Right cardiac atrium (tissue), 5 donors: ENCODE results near the gene TUBGCP2. TPM values are rescaled to one million over a fixed set of nuclear protein-coding genes. Genes with fewer than 3 reads are reported as not detected.

Source experiments
- ATAC-seq, 2 donors: fragments of 200-7000 bp; cut with Tn5 transposase; one replicate each; pipeline versions ENCODE4 v1.8.0 to v1.9.1; 2020; ENCODE audit warnings: moderate library complexity in 2 of 2, mild to moderate bottlenecking in 1 of 2
- DNase-seq, 3 donors: peaks; one replicate each; pipeline ENCODE4 v3.0.0-alpha.2; 2020
- H3K27ac ChIP-seq: one replicate; pipeline ENCODE4 v1.5.1; 2013; ENCODE audit warnings: mild to moderate bottlenecking, low read length, control low read depth, moderate library complexity
- H3K27me3 ChIP-seq: one replicate; pipeline ENCODE4 v1.6.1; 2013; ENCODE audit not compliant: control insufficient read depth, insufficient read depth
- H3K4me1 ChIP-seq: one replicate; pipeline ENCODE4 v1.6.1; 2013; ENCODE audit warnings: low read length; ENCODE audit not compliant: control insufficient read depth, insufficient read depth
- H3K4me3 ChIP-seq: one replicate; pipeline ENCODE4 v1.5.1; 2013; ENCODE audit warnings: low read length, control low read depth
- H3K9me3 ChIP-seq: one replicate; pipeline ENCODE4 v1.6.1; 2013; ENCODE audit warnings: low read length; ENCODE audit not compliant: control insufficient read depth
- WGBS: extraction: QIAGEN DNeasy Blood & Tissue Kit; methylation state at CpG from one replicate; pipeline ENCODE4 v1.1.7; 2013; 5-methylcytosine and 5-hydroxymethylcytosine counted together
- intact Hi-C, 4 donors: fragments of 100-400 bp; cut with DNase I; formaldehyde crosslinking; loops; one replicate each; pipeline versions ENCODE4 v1.11.0 to v1.14.0; 2022 to 2023
- polyA plus RNA-seq: library from polyadenylated mRNA; stranded (reverse); fragments of 200-250 nt; gene quantifications from one replicate; pipeline ENCODE4 v1.2.3, GENCODE V29; 2013
- total RNA-seq, 4 donors: library from RNA; stranded (reverse); fragmentation: NEBNext Ultra II Directional; extraction: Animal tissue kit (Norgen Biotek cat#: 25700); gene quantifications; one replicate each; pipeline ENCODE4 v1.2.1, GENCODE V29; 2021
- donor health status: healthy with polysubstance abuse.
- donor health status: DM: no; HTN: yes; CAD: no.
- donor health status: DM: no; HTN: no; CAD: no.
- donor health status: DM: no; HTN: yes; CAD: no; lungs with severe emphysema.
- donor health status: DM: yes; HTN: yes; CAD: no.

The TUBGCP2 gene
- total and polyA plus RNA-seq, 5 donors, result 23.0 to 45.9 (median 37.2) TPM

DNA sequence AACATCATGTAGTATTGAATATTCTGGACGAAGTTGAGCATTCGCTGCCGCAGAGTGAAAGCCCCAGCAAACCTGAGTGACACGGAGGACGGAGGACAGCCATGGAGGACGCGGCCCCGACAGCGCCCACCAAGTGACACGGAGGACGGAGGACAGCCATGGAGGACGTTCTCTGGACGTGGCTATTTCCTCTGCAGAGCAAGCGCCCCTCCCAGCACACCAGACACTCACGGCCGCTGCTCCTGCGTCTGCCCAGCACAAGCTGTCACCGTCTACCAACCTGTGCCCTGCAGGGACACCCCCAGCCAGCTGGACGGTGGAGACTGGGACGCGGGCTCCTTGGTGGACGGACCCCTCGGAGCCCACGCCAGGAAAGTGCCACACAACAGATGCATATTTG lies 24.7 kb downstream of the TUBGCP2 start:
- intact Hi-C loops, result no loop called here
- ATAC-seq (no peak), DNase-seq (peak in 1 of 3 donors; percentile 50)
- no peak overlapping the region for H3K4me3 ChIP-seq
- no peak overlapping the region for H3K27ac ChIP-seq
- no peaks in the 10 kb centered on the region for H3K9me3 ChIP-seq
- H3K27me3 ChIP-seq, result no peaks in the 10 kb centered on the region
- 95% methylated on average over 24 of the region's 24 CpGs for WGBS
- H3K4me1 ChIP-seq, result no peaks in the 10 kb centered on the region

DNA sequence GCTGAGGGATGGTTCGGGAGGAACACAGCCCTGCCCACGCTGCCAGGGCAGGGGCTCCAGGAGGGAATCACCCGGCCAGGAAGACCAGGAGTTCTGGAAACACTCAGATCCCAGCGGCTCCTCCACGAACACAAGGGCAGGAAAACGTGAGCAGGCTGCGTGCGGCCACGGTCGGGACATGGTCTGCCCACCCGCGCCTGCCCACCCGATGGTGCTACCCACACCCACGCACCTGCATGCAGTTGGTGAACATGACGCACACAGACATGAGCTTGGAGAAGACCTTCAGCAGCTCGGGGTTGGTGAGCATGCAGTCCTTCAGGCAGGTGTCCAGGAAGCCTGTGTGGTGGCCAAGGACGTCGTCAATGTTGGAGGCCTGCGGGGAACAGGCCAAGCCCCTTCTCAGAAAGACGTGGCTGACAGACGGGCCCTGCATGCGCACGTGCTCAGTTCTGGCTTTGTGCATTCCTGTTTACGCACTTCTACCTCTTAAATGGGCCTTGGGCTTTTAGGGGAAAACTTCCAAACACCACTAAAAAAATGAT lies 25.8 kb downstream of the TUBGCP2 start:
- no peaks in the 10 kb centered on the region for H3K4me1 ChIP-seq
- no peaks in the 10 kb centered on the region for H3K9me3 ChIP-seq
- WGBS, result 92% methylated on average over 24 of the region's 24 CpGs
- DNase-seq, result peak in 1 of 3 donors; percentile 35
- intact Hi-C loops, result no loop called here
- H3K4me3 ChIP-seq, result no peak overlapping the region
- no peak overlapping the region for H3K27ac ChIP-seq
- no peaks in the 10 kb centered on the region for H3K27me3 ChIP-seq
- ATAC-seq, result no peak

DNA sequence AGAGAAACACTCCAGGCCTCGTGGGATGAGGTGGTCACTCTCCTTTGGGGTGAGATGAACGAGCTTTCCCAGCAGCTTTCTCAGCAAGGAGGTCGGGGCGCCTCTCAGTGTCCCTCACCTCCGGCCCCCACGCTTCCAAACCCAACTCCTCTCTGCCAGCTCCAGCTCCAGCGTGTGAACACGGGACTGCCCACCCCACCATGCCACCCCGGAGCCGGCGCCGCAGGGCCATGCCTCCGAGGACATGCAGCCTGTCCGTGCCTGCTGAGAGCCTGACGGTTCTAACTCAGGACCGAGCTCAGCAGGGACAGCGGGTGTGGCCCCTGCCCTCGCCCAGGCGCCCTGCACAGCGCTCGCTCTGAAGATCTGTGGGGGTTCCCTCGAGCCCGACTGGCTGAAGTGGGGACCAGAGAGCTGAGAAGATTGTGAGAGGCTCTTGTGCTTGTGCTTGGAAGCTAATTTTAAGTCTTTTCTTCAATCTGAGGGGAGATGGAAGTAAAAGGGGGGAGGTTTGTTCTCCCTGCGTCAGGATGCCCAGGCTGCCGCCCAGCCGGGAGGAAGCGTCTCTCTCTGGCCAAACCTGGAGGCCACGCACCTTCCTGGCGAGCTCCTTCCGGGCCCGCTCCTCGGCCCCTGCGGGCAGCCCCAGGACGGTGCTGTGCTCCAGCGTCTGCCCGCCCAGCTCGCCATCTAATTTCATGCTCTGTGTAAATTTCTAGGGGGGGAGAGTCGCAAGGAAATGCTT lies 26.9 kb downstream of the TUBGCP2 start:
- WGBS, result 92% methylated on average over 38 of the region's 38 CpGs
- ATAC-seq (no peak), DNase-seq (peak in 1 of 3 donors; percentile 40)
- Histone ChIP-seq H3K4me3 (no peak overlapping the region), H3K9me3 (no peaks in the 10 kb centered on the region), H3K27ac (no peak overlapping the region), H3K27me3 (no peaks in the 10 kb centered on the region), H3K4me1 (no peaks in the 10 kb centered on the region)
- intact Hi-C loops, result no loop called here

DNA sequence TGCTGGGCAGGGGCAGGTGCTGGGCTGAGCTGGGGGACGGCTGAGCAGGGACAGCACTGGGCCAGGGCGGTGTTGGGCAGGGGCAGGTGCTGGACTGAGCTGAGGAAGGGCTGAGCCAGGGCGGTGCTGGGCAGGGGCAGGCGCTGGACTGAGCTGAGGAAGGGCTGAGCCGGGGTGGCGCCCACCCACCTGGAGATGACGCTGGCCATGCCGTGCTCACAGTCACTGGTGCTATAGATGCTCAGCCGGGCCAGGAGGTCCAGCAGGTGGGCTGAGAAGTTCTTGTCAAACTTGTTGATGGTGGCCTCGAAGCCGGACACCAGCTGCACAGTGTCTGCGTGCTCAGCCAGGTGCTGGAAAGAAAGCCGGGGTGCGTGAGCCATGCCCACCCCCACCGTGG lies 27.6 kb downstream of the TUBGCP2 start:
- H3K27ac ChIP-seq, result no peak overlapping the region
- ATAC-seq (no peak), DNase-seq (no peak)
- 95% methylated on average over 15 of the region's 15 CpGs for WGBS
- H3K27me3 ChIP-seq, result no peaks in the 10 kb centered on the region
- no peaks in the 10 kb centered on the region for H3K4me1 ChIP-seq
- intact Hi-C loops, result no loop called here
- H3K4me3 ChIP-seq, result no peak overlapping the region
- H3K9me3 ChIP-seq, result no peaks in the 10 kb centered on the region

DNA sequence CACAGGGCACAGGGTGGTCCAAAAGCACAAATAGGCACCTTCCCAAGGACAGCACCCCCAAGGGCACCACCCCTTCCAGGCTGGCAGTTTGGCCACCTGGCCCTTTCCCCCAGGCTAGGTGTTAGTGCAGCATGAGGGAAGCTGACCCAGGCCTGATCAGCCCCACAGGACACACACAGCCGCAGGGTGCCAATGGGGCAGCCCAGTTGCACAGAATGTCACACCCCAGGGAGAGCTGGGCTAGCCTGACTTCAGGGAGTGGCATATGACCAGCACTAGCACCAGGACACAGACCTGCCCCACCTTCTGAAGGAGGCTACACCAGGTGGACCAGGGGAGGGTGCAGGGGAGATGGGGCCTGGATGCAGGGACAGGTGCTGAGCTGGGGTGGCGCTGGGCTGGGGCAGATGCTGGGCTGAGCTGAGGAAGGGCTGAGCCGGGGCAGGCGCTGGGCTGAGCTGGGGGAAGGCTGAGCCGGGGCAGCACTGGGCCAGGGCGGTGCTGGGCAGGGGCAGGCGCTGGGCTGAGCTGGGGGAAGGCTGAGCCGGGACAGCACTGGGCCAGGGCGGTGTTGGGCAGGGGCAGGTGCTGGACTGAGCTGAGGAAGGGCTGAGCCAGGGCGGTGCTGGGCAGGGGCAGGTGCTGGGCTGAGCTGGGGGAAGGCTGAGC lies 28.1 kb downstream of the TUBGCP2 start:
- Histone ChIP-seq H3K4me1 (no peaks in the 10 kb centered on the region), H3K9me3 (no peaks in the 10 kb centered on the region), H3K27me3 (no peaks in the 10 kb centered on the region), H3K4me3 (no peak overlapping the region), H3K27ac (no peak overlapping the region)
- DNase-seq (peak in 1 of 3 donors; percentile 54), ATAC-seq (no peak)
- 96% methylated on average over 10 of the region's 10 CpGs for WGBS
- intact Hi-C loops, result no loop called here

DNA sequence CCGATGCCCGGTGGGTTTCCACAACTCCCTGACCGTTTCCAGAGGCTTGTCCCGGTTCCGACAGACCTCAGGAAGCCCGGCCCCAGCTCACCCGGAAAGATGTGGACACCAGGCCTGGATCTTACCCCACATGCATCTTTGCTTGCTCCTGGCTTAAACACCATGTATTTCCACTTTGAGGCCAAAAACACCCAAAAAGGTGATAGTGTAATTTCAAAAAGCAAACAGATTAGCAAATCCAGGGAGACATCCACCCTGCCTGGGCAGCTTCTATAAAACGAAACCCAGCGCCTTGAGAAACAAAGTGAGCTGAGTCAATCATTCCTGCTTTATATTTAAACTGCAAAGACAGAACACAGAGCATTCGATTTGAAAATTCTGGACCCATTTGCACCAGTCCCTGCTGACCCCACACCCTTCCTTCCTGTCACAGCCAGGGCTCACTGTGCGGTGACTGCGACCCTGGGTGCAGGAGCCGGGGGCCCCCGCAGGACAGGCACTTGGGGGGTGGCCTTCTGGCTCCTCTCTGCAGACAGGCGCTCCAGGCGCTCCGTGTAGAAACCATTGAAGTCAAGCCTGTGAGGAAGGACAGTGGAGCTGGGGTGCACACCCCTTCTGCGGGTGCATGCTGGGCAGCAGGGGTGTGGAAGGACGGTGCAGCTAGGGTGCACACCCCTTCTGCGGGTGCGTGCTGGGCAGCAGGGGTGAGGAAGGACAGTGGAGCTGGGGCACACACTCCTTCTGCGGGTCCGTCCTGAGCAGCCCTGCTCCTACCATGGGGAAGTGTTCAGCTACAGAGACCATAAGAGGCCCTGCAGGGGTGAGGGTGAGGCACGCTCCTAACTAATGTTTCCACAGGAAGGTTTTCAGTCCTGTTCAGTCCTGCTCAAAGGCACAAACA lies 29.1 kb downstream of the TUBGCP2 start:
- Histone ChIP-seq H3K4me1 (no peaks in the 10 kb centered on the region), H3K4me3 (no peak overlapping the region), H3K9me3 (no peaks in the 10 kb centered on the region), H3K27me3 (no peaks in the 10 kb centered on the region), H3K27ac (no peak overlapping the region)
- intact Hi-C loops, result no loop called here
- DNase-seq (peak in 1 of 3 donors; percentile 47), ATAC-seq (no peak)
- 78% methylated on average over 24 of the region's 24 CpGs for WGBS

DNA sequence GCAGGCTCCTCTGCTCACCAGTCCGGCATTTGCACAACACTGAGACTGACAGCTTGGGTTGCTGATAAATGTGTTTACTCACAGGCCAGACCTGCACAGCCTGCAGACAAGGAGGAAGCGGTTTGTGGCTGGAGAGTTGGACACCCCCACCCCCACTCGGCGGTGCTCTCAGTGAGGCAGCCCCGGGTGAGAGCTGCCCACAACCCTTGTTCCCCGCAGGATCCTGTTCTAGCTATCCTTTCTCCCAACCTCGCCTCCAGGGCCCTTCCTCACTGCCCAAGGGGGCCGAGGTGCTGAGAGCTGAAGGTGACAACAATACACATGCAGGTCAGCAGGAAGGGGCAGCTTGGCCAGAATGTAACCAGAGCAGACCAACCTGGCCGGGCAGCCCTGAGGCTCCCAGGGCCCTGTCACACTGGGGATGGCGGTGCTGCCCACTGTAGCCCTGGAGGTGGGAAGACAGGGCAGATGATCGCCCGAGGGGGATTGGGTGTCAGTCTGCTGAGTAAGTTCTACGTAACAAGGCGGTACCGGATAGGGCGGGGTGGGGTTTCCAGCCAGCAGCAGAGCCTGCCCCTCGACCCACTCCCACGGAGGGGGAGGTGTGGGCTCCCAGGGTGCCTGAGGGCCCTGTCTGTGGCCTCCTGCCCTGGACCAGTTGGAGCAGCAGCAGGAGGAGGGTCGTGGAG lies 30.0 kb downstream of the TUBGCP2 start:
- no peak overlapping the region for H3K27ac ChIP-seq
- peak in 2 of 3 donors; percentile 74 to 80 for DNase-seq
- H3K27me3 ChIP-seq, result no peaks in the 10 kb centered on the region
- peak; percentile 10 to 22 for ATAC-seq
- H3K4me1 ChIP-seq, result no peaks in the 10 kb centered on the region
- H3K9me3 ChIP-seq, result no peaks in the 10 kb centered on the region
- WGBS, result 65% methylated on average over 19 of the region's 19 CpGs
- no peak overlapping the region for H3K4me3 ChIP-seq
- intact Hi-C loops, result no loop called here

DNA sequence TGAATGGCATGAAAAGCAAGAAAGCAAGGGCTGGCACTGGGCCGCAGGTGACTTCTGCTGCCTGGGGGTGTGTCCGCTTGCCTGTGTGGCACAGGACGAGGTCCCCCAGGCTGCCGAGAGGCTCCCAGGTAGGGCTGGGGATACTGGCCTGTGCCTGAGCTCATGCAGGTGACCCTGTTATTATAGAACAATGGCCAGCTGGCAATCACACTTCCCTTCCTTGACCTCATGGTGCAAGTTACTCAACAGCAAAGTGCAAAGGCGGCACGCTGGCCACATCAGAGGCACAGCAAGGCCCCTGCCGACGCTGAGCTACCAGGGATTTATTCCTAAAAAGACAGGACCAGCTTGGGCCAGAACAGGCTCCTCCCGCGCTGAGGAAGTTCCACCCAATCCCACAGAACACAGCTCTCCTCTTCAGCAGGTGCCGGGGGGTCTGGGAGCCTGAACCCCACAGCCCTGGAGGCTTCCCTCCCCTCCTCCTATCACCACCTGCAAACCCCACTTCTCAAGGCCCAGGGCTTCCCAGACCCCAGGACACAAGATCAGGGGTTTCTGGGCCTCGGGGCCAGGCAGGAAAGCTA lies 30.6 kb downstream of the TUBGCP2 start:
- Histone ChIP-seq H3K4me1 (no peaks in the 10 kb centered on the region), H3K9me3 (no peaks in the 10 kb centered on the region), H3K4me3 (no peak overlapping the region), H3K27ac (no peak overlapping the region), H3K27me3 (no peaks in the 10 kb centered on the region)
- WGBS, result 71% methylated on average over 12 of the region's 12 CpGs
- no peak for ATAC-seq
- intact Hi-C loops, result no loop called here
- DNase-seq, result peak in 2 of 3 donors; percentile 22 to 53

DNA sequence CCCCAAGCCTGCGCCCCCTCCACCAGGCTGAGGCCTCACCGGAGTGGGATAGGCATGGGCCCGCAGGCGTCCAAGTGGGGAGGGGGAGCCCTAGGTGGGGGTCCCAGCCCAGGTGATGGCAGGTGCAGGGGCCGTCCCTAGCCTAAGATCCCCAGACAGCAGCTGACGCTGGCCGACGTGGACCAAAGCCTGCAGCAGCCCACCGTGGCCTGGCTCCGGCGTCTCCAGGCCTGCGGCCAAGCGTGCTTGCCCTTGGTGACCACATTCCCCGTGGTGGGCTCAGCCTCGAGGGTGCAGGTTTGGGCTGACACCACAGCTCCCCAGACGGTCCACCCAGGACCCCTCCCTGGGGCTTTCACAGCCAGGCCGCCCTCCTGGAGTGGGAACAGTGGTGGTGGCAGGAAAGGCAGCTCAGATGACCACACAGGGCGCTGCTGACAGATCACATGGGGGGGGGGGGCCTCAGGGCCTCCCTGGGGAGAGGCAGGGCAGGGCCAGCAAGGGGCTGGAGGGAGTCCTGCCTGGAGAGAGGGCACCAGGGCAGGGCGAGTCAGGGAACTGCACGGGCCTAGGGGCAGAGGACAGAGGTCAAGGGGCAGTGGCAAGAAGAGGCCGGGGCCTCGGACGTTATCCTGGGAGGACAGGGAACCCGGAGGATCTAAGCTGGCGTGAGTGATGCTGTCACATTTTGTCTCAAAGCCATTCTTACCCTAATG lies 31.2 kb downstream of the TUBGCP2 start:
- ATAC-seq (no peak), DNase-seq (peak; percentile 15 to 59 (median 54))
- Histone ChIP-seq H3K4me3 (no peak overlapping the region), H3K27me3 (no peaks in the 10 kb centered on the region), H3K4me1 (no peaks in the 10 kb centered on the region), H3K9me3 (no peaks in the 10 kb centered on the region), H3K27ac (no peak overlapping the region)
- 63% methylated on average over 25 of the region's 25 CpGs for WGBS
- intact Hi-C loops, result no loop called here
